GM21423 (cell line): ENCODE results near the gene VDAC1.

Source experiments
- ATAC-seq: cut with Tn5 transposase; IDR thresholded peaks from one replicate; pipeline ENCODE4 v1.9.1; 2021; ENCODE audit warnings: mild to moderate bottlenecking, moderate library complexity; ENCODE audit not compliant: unreplicated experiment

VDAC1 gene

DNA sequence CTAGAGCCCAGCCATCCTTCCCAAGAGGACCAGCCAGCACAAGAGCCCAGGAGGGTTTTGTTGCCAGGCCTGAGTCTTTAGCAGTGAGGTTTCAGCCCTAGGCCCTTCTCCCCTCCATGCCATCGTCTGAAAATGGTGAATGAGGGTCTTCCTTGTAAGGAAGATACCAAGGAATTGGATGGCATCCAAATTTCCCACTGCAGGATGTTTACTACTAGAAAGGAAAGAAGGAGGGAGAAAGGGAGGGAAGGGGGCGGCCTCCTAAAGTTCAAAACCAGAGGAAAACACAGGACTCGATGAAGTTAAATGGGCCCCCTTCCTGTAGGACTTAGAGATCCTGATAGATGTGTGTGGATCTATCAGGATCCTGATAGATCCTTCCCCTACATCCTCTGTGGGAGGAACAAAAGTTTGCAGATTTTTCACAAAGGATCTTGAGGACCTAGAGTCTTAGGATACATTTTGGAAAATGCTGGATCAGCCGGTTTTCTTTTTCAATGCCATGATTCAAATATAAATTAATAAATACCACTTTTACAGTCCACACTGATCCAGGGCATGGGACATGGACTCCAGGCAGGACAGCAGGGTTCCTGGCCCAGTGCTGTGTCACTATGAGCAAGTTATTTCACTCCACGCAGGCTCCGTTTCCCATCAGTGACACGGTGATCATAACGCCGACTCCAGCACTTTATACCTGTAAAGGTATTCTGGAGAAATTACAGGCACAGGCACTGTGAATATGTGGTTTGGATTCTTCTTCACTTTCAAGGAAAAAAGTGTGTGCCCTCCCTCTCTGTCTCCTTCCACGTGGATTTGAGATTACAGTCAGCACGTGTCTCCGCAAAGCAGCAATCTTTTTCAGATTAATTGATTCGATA, 77.2 kb downstream of the VDAC1 start:
- ATAC-seq = no peak

DNA sequence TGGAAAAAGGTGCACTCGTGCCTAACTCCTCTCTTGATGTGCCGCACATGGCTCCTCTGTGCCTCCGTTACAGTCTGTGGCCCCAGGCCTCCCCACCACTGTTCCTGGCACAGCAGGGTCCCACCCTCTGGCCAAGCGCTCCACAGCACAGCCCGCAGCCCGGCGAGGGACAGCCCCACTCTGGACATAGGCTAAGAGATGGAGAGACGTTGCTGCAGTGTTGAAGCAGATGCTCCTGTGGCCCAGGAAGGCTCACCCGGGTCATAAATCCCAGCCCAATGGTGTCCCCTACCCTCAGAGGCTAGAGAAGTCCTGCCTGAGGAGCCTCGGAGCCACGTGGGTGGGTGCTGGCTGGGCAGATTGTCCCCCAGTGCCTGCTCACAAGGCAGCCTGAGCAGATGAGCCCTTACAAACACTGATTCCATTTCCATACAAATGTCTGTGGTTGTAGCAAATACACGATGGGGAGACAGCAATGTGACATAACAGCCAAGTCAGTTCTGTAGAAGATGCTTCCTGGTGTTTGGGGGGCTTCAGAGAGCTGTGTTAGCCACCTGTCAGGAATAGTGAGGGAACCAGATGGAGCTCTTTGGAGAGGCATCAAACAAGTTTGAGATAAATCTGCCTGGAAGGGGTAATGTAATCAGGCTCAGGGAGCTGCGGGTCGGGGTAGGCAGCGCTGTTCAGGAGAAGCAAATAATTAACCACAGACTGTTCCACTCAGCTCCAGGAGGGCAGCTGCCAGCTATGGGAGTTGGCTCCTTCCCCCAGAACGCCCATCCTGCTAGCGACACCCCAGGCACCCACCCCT, 78.1 kb downstream of the VDAC1 start:
- ATAC-seq = no peak

DNA sequence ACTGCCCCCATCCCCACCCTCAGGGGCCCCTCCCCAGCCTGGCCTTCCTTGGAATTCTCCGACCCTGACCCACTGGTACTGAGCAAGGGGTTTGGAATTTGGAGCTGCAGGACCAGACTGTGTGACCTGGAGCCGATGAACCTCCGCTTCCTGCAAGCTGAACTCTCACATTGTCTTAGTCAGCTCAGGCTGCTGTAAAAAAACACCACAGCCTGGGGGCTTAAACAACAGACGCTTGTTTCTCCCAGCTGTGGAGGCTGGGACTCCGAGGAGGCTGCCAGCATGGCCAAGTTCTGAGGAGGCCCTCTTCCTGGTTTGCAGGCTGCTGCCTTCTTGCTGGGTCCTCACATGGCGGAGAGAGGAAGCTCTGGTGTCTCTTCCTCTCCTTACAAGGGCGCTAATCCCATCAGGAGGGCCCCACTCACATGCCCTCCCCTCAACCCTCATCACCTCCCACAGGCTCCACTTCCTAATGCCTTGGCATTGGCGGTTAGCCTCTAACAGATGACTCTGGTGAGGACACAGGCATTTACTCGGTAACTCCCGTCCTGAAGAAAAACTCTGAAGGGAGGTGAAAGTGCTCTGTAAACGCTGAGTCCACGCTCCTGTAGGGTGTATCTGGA, 78.8 kb downstream of the VDAC1 start:
- ATAC-seq = no peak

DNA sequence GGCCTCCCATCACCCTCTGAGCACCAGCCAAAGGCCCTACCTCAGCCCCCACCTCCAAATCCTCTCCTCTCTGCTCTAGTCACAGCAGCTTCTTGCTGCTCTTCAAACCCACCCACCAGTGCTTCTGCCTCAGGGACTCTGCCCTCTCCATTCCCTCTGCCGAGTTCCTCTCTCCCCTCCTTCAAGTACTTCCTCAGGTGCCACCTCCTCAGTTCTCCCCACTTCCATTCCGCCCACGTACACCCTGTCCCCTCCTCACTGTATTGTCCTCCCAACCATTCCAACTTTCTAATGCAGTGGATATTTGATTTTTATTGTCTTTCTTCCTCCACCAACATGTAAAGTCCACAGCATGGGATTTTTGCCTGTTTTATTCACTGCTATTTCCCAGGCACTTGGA, 79.5 kb downstream of the VDAC1 start:
- no peak for ATAC-seq

DNA sequence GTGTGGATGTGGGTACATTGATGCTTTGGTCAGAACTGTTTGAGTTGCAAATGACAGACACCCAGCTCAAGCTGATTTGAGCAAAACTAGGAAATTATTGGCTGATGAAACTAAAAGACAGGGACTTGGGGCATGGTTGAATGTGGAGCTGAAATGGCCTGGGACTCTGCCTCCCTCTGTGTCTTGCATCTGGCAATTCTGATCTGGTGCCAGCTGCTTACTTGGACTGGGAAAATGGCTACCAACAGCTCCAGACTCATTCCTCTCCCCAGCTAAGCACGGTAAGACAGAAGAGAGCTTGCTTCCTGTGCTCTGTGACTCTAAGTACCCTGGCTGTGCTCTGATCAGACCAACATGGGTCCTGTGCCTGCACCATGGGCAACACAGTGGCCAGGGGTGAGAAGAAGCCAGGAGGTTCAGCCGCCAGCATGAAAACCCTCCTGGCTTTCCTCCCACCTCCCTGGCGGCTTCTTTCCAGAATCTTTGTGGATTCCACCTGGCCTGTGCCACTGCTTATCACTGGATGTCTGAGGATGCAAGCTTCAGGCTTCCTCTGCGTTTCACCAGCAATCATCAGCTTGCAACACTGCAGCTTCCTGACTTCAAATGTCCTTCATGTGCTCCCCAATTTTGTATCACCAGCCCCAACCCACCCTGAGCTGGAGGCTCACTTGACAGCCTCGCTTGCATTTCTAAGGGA, 80.4 kb downstream of the VDAC1 start:
- no peak for ATAC-seq

DNA sequence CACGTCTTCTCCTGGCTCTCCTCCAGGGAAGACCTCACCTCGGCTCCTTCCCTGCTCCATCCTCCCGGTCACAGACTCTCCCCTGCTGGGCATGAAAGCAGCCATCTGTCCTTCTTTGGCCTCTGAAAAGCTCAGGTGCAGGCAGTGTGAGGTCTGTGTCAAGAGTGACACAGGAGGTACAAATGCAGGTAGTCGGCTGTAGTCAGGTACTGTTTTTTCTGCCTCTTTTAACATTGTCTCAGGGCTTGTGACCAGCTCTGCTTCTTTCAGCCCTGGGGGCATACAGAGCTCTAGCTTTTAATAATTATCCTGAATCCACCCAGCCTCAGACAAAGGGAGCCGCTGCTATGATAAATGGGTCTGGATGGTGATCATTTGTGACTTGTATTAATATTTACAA, 82.8 kb downstream of the VDAC1 start:
- ATAC-seq = no peak
